HepG2 (cell line): ENCODE data around the gene TGFA. TPM values are rescaled to one million over a fixed set of nuclear protein-coding genes. Genes with fewer than 3 reads are reported as not detected.
A peak's percentile ranks its signal among the peaks of the same experiment; 100 is the strongest.

Source experiments
- CBX1 ChIP-seq: IDR thresholded peaks from one replicate; pipeline ENCODE4 v1.6.1; 2016; ENCODE audit warnings: antibody characterized with exemption, low read depth
- CENPX ChIP-seq: sonication (generic); formaldehyde crosslinking; IDR thresholded peaks from 2 replicates; pipeline ENCODE4 v1.9.0; 2021; ENCODE audit warnings: mild to moderate bottlenecking, missing genetic modification reagents, moderate library complexity
- EP300 ChIP-seq, 3 experiments: sonication (generic) in 1 of 3; formaldehyde crosslinking in 1 of 3; IDR thresholded peaks; 2 replicates each; pipeline versions ENCODE4 v1.5.1 to v1.6.1; 2011 to 2020; ENCODE audit warnings: low read depth in 2 of 3, low read length in 2 of 3, borderline replicate concordance in 1 of 3, improper control_type of control experiment in 1 of 3, mild to moderate bottlenecking in 1 of 3, missing genetic modification reagents in 1 of 3, moderate library complexity in 1 of 3
- FLYWCH1 ChIP-seq: sonication (generic); formaldehyde crosslinking; IDR thresholded peaks from 2 replicates; pipeline ENCODE4 v1.8.1; 2023; ENCODE audit warnings: mild to moderate bottlenecking, missing genetic modification reagents
- FOSL2 ChIP-seq: sonication (generic); formaldehyde crosslinking; IDR thresholded peaks from 2 replicates; pipeline ENCODE4 v1.4.0; 2020; ENCODE audit warnings: missing genetic modification reagents
- FOXA3 ChIP-seq: IDR thresholded peaks from 2 replicates; pipeline ENCODE4 v1.6.1; 2016; ENCODE audit warnings: missing genetic modification reagents, missing compliant biosample characterization
- FOXP1 ChIP-seq, 2 experiments: fragments of 450-650 bp in 1 of 2; IDR thresholded peaks; 2 replicates each; pipeline ENCODE4 v1.6.1; 2017 to 2018; ENCODE audit warnings: antibody characterized with exemption in 1 of 2
- HDAC2 ChIP-seq: sonication (generic); formaldehyde crosslinking; IDR thresholded peaks from 2 replicates; pipeline ENCODE4 v1.4.0; 2020; ENCODE audit warnings: missing genetic modification reagents
- KDM5B ChIP-seq: sonication (generic); formaldehyde crosslinking; IDR thresholded peaks from 2 replicates; pipeline ENCODE4 v1.4.0; 2020; ENCODE audit warnings: missing genetic modification reagents, mild to moderate bottlenecking, borderline replicate concordance
- NAIF1 ChIP-seq: sonication (generic); formaldehyde crosslinking; IDR thresholded peaks from 2 replicates; pipeline ENCODE4 v1.5.0; 2020; ENCODE audit warnings: mild to moderate bottlenecking, missing genetic modification reagents, borderline replicate concordance
- NCOA5 ChIP-seq: sonication (generic); formaldehyde crosslinking; IDR thresholded peaks from 2 replicates; pipeline ENCODE4 v1.4.0; 2020; ENCODE audit warnings: missing genetic modification reagents
- NR2F1 ChIP-seq, 2 experiments: fragments of 450-650 bp in 1 of 2; formaldehyde crosslinking in 1 of 2; IDR thresholded peaks; 2 replicates each; pipeline versions ENCODE4 v1.5.0 to v1.6.1; 2016 to 2020; ENCODE audit warnings: mild to moderate bottlenecking in 1 of 2, missing compliant biosample characterization in 1 of 2, missing genetic modification reagents in 1 of 2, moderate library complexity in 1 of 2
- POGK ChIP-seq: sonication (generic); formaldehyde crosslinking; conservative IDR thresholded peaks from 2 replicates; pipeline ENCODE4 v1.8.0; 2022; ENCODE audit warnings: mild to moderate bottlenecking, moderate library complexity, missing genetic modification reagents
- PPARG ChIP-seq: conservative IDR thresholded peaks from 2 replicates; pipeline ENCODE4 v1.6.1; 2016; ENCODE audit warnings: missing biosample characterization, missing genetic modification reagents
- RFX5 ChIP-seq: IDR thresholded peaks from 2 replicates; pipeline ENCODE4 v1.6.1; 2011; ENCODE audit warnings: low read depth, low read length, improper control_type of control experiment
- SIX1 ChIP-seq: sonication (generic); formaldehyde crosslinking; IDR thresholded peaks from 2 replicates; pipeline ENCODE4 v1.4.0; 2020; ENCODE audit warnings: missing genetic modification reagents, borderline replicate concordance
- SIX4 ChIP-seq: sonication (generic); formaldehyde crosslinking; IDR thresholded peaks from 2 replicates; pipeline ENCODE4 v1.4.0; 2020; ENCODE audit warnings: missing genetic modification reagents
- SNAPC2 ChIP-seq: sonication (generic); formaldehyde crosslinking; IDR thresholded peaks from 2 replicates; pipeline ENCODE4 v1.8.1; 2022; ENCODE audit warnings: mild to moderate bottlenecking, missing genetic modification reagents
- SOX13 ChIP-seq, 3 experiments: fragments of 450-650 bp in 1 of 3; sonication (generic) in 1 of 3; formaldehyde crosslinking in 1 of 3; IDR thresholded peaks in 2 of 3; conservative IDR thresholded peaks in 1 of 3; 2 replicates each; pipeline versions ENCODE4 v1.5.0 to v1.6.1; 2016 to 2020; ENCODE audit warnings: antibody characterized with exemption in 1 of 3, mild to moderate bottlenecking in 1 of 3, missing compliant biosample characterization in 1 of 3, missing genetic modification reagents in 1 of 3, moderate library complexity in 1 of 3
- TCF7 ChIP-seq: sonication (generic); IDR thresholded peaks from 2 replicates; pipeline ENCODE4 v1.6.1; 2016; ENCODE audit warnings: antibody characterized with exemption, low read depth
- ZBTB7B ChIP-seq: sonication (generic); formaldehyde crosslinking; IDR thresholded peaks from 2 replicates; pipeline ENCODE4 v1.4.0; 2020; ENCODE audit warnings: missing genetic modification reagents
- ZFYVE20 ChIP-seq: sonication (generic); formaldehyde crosslinking; IDR thresholded peaks from 2 replicates; pipeline ENCODE4 v1.8.0; 2023; ENCODE audit warnings: low read depth, mild to moderate bottlenecking, moderate library complexity, missing genetic modification reagents, borderline replicate concordance
- ZKSCAN5 ChIP-seq: sonication (generic); formaldehyde crosslinking; IDR thresholded peaks from 2 replicates; pipeline ENCODE4 v1.5.1; 2020; ENCODE audit warnings: mild to moderate bottlenecking, missing genetic modification reagents
- ZNF383 ChIP-seq: sonication (generic); formaldehyde crosslinking; IDR thresholded peaks from 2 replicates; pipeline ENCODE4 v1.4.0; 2020; ENCODE audit warnings: missing genetic modification reagents, mild to moderate bottlenecking, borderline replicate concordance
- ZNF562 ChIP-seq: sonication (generic); formaldehyde crosslinking; IDR thresholded peaks from 2 replicates; pipeline ENCODE4 v1.8.0; 2022; ENCODE audit warnings: missing genetic modification reagents, borderline replicate concordance
- ZNF563 ChIP-seq: sonication (generic); formaldehyde crosslinking; IDR thresholded peaks from 2 replicates; pipeline ENCODE4 v1.8.0; 2022; ENCODE audit warnings: mild to moderate bottlenecking, moderate library complexity, missing genetic modification reagents
- ZNF569 ChIP-seq: sonication (generic); formaldehyde crosslinking; IDR thresholded peaks from 2 replicates; pipeline ENCODE4 v1.5.0; 2020; ENCODE audit warnings: mild to moderate bottlenecking, missing genetic modification reagents, moderate library complexity, borderline replicate concordance
- ZNF740 ChIP-seq: sonication (generic); formaldehyde crosslinking; IDR thresholded peaks from 2 replicates; pipeline ENCODE4 v1.4.0; 2020; ENCODE audit warnings: missing genetic modification reagents
- ZNF782 ChIP-seq: sonication (generic); formaldehyde crosslinking; IDR thresholded peaks from 2 replicates; pipeline ENCODE4 v1.4.0; 2020; ENCODE audit warnings: missing genetic modification reagents, mild to moderate bottlenecking, borderline replicate concordance
- polyA plus RNA-seq, 8 experiments: library from polyadenylated mRNA; depleted of rRNA in 3 of 8; stranded (reverse) in 7 of 8; unstranded in 1 of 8; fragments of >200 nt; fragmentation: Illumina TruSeq in 4 of 8; extraction: Trizol in 4 of 8; gene quantifications; 2 replicates each; pipeline versions ENCODE4 v1.2.1 to v1.2.3, GENCODE V29; 2011 to 2016; ENCODE audit warnings: low read depth in 4 of 8, missing spikeins in 1 of 8, mixed read lengths in 1 of 8; ENCODE audit not compliant: insufficient read depth in 1 of 8
- total RNA-seq, 5 experiments: library from RNA; depleted of rRNA; stranded (reverse); fragments of >200 nt; fragmentation: Illumina TruSeq; extraction: Trizol; gene quantifications; 2 replicates each; pipeline ENCODE4 v1.2.3, GENCODE V29; 2016; ENCODE audit warnings: low read depth in 1 of 5

Gene TGFA
- total and polyA plus RNA-seq, 2 of the 13 experiments (the other 11 are each of a cell fraction or from before 2014, with no cell fraction given), result 7.8 to 15.3 TPM

DNA sequence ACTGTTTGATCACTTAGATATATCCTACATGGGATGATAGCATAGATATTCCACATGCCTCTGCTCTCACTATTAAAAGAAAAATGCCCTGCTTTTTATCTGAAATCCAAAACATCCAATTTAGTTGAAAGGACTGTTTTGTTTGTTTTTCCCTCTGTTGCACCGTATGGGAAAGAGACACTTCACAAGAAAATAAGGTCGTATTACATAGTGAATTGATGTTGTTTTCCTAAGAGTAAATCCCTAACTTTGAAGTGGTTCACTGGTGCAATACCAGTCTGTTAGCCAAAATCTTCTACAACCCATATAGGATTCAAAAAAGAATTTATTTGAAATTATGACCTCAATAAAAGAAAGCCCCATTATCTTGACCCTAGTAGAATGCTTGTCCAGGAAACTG lies 18.1 kb downstream of the TGFA start (continued):
- TF ChIP-seq POGK (no peak), ZFYVE20 (CRISPR knock-in tag) (no peak), NCOA5 (CRISPR knock-in tag) (no peak), ZNF782 (no peak), CBX1 (no peak), SNAPC2 (no peak), ZBTB7B (CRISPR knock-in tag) (no peak), ZNF383 (CRISPR knock-in tag) (no peak), SIX4 (CRISPR knock-in tag) (peak; percentile 90), EP300 (IDR thresholded peaks at IDR 0.05; ENCODE audit: low read depth in 2 of 2, low read length in 2 of 2) (no peak), EP300 (CRISPR knock-in tag; IDR thresholded peaks at IDR 0.05; ENCODE audit: borderline replicate concordance) (no peak), NAIF1 (no peak), RFX5 (no peak), SIX1 (CRISPR knock-in tag) (peak; percentile 73; the same call in 1 of the 2 replicates), FOXP1 (IDR thresholded peaks at IDR 0.05) (no peak), FOXP1 (CRISPR knock-in tag; IDR thresholded peaks at IDR 0.05) (peak; percentile 52), FLYWCH1 (CRISPR knock-in tag) (no peak), NR2F1 (CRISPR knock-in tag; IDR thresholded peaks at IDR 0.05) (no peak), FOXA3 (CRISPR knock-in tag) (0 out of 2 replicates have a peak, but pooled peaks have one; percentile 28), SOX13 (IDR thresholded peaks at IDR 0.05) (no peak), SOX13 (CRISPR knock-in tag; conservative IDR thresholded peaks at IDR 0.05 in 1 of 2, IDR thresholded peaks at IDR 0.05 in 1 of 2) (peak in 1 of 2 experiments; percentile 44; a peak in 1 of 4 replicates), ZNF563 (CRISPR knock-in tag) (no peak), ZNF569 (CRISPR knock-in tag) (no peak), KDM5B (CRISPR knock-in tag) (no peak), FOSL2 (CRISPR knock-in tag) (no peak), ZNF740 (no peak), HDAC2 (CRISPR knock-in tag) (no peak), TCF7 (peak; percentile 49; the same call in 1 of the 2 replicates), PPARG (CRISPR knock-in tag) (no peak), ZKSCAN5 (CRISPR knock-in tag) (no peak), CENPX (CRISPR knock-in tag) (no peak), ZNF562 (CRISPR knock-in tag) (no peak)
